ENCODE data around the gene LBHD2.

- no peak for TF ChIP-seq POLR2AphosphoS5 (IDR thresholded peaks at IDR 0.05; ENCODE audit: borderline replicate concordance, low read depth, low read length)
- TF ChIP-seq EZH2 (IDR thresholded peaks at IDR 0.05): no peak
- TF ChIP-seq FOXP2 (optimal IDR thresholded peaks at IDR 0.05; ENCODE audit: control extremely low read depth, extremely low read length, insufficient read depth): no peak
Measured at GRCh38 chr14:103121846-103122584, 38.0 kb downstream of the LBHD2 start.
